Stimulated activated CD8-positive, alpha-beta memory T cell treated with anti-CD3 and anti-CD28 coated beads, Interleukin-7, amount 100 ng/mL, for 1 hour (primary cell): Measurements from ENCODE around the gene AQP12A.

Source experiments
- DNase-seq, 2 donors: peaks; one replicate each; pipeline ENCODE4 v3.0.0-alpha.2; 2020; ENCODE audit warnings: low read depth in 2 of 2

The AQP12A gene

DNA sequence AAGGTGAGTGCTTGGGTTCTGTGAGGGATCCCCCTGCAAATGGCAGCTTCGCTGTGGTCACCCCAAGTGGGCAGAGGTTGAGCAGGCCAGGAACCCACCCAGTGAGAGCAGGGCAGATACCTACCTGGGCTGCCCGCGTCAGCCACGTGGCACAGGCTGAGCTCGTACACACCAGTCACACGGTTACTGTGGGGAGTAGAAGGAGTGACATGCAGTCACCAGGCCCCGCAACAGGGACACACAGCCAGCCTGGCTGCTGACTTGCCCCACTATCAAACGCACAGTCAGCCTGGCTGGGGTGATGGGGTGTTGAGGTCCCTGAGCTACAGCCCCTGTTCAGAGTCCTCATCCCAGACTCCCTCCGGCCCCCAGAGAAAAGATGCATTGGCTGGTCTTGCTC is 32.2 kb downstream of the AQP12A start:
- DNase-seq = no peak

DNA sequence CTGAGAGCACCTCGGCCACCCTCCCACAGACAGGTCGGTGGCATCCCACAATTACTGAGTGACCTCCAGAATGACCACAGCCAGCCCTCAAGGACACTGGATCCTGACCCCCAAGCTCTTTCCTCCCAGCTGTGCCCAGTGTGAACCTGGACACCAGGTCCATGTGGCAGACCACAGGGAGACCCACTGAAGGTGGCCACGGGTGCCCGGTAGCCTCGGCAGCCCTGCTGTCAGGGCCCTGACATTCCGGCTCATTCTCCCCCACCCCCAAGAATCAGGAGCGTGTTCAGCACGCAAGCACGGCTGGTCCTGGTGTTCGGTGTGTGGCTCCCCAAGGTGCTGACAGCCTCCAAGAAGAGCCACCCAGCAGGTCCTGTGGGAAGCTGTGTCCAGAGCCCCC is 32.8 kb downstream of the AQP12A start:
- DNase-seq = no peak

DNA sequence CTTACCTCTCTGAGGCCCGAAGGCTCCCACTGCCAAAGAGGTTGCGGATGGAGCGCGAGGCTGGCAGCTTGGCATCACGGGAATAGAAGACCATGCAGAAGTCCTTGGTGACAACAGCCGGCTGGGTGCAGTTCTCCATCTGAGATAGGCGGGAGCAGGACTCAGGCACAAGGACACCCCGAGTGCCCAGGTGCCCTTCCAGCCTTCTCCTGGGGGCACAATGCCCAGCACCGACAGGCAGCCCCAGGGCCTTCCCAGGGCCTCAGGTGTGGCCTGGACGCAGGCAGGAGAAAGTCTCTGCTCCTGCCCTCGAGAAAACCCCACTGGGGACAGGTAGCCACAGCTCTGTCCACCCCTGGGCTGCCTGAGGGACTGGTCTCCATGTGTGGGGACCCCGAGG is 33.6 kb downstream of the AQP12A start:
- no peak for DNase-seq

DNA sequence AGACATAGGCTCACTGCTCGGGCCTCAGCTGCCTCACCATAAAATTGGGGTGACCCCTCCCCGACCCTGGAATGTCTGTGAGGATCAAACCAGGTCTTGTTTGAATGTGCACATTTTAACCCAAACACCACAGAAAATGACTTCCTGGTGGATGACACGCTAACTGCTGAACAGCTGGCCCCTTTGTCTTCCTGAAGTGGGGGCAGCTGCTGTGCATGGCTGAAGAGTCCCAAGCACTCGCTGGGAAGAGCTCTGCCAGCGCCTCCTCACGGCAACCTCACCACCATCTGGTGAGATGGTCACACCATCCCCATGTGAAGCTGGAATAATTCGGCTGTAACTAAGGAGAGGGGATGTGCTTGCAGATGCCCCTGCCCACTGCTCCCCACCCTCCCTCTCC is 34.0 kb downstream of the AQP12A start:
- no peak for DNase-seq

DNA sequence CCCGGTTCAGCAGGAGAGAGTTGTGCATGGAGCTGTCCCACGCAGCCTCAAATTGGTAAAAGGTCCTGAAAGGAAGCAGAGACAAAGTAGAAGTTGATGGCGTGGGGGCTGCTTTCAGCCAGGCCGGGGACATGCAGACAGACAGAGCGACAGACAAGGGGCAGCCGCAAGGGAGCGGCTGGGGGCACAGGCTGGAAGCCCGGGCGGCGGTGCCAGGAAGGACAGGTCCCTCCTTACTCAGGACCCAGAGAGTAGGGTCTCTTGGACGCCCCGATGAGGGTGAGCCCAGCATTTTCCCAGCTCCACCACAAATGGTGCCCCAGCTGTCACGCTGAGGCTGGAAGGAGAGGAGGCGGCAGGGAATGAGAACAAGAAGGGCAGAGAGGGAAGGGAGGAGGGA is 35.2 kb downstream of the AQP12A start:
- DNase-seq = no peak

DNA sequence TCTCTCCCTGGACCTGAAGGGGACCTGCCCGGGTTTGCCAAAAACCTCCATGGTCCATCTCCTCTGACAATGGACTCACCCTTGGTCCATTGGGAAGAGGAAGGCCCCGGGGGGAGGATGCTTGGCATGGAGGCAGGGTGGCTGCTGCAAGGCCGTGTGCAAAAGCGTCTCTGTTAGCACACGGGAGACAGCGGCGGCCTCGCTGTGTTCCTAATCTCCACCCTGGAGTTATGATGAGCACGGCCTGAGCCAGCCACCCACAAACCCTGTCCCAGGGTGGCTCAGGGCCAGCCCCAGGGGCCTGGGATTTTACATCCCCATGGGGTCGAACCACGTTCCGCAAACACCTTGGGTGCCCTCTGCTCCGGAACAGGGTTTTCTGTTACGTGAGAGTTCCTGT is 35.8 kb downstream of the AQP12A start:
- no peak for DNase-seq

DNA sequence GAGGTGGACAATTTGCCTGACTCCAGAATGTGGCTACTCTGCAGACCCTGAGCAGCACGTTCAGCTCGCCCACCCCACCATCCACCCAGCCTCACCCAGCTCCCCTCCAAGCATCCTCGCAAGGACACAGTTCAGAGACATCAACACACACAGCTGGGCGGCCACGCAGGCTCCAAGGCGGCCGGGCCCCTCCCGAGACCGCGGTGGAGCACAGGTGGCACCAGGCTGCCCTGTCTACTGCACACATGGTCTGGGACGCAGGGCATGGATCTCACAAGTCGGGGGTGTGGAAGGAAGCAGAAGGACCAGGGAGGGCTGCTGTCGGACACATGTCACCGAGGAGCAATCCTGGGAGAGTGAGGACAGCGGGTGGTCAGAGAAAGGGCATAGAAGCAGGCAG is 36.2 kb downstream of the AQP12A start:
- no peak for DNase-seq

DNA sequence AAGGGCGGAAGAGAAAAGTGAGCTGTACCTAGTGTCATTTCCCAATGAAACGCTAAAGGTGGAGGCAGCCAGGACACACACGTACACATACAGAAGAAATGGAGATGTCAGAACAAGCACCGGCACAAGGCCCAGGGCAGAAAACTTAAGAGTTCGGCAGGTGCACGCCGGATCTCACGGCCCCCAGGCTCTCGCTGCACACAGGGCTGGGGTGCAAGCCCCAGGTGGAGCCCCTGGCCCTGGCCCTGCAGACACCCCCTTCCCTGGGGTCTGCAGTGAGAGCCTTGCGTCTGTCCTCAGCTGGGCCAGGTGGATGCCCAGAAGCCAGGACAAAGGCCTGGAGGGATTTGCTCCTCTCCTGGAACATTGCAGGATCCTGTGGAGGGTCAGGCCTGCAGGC is 36.7 kb downstream of the AQP12A start:
- no peak for DNase-seq

DNA sequence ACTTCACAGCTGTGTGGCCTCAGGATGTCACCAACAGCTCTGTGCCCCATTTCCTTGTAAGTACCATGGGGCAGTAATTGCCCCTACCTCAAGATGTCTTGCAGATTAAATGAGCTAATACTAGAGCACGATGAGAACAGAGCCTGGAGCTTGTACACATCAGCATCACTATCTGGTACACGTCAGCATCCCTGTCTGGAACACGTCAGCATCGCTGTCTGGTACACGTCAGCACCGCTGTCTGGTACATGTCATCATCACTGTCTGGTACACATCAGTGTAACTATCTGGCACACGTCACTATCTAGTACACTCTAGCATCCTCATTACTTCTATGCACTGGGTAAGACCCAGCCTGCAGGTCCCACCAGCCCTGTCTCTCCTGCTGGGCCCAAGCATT is 37.2 kb downstream of the AQP12A start:
- no peak for DNase-seq

DNA sequence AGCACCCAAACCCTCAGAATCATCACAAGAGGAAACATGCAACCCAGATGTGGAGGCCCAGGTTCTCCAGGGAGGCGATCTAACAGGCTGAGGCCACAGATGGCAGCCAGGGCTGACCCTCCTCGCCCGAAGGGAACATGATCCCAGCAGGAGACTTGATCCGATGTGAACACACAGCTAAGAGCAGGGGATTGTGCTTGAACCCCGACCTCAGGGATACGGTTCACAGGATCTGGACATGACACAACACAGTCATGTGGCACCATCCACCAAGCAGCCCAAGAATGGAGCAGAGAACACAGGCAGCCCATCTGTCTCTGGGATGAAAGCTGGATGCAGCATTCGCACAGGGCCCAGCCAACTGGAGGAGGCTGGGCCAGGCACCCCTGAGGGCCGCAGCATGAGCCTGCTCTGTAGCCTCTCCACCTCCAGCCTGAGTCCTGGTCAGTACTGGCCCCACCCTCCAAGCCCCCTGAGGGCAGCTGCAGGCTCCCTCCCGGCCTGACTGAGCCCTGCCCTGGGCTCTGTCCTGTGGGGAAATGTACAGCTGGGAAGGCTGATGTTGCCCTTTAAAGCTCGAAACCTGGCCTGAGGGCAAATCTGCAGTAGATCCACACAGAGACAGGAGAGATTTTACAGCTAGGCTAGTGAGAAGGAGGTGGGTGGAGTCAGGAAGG is 39.0 kb downstream of the AQP12A start:
- DNase-seq = no peak

DNA sequence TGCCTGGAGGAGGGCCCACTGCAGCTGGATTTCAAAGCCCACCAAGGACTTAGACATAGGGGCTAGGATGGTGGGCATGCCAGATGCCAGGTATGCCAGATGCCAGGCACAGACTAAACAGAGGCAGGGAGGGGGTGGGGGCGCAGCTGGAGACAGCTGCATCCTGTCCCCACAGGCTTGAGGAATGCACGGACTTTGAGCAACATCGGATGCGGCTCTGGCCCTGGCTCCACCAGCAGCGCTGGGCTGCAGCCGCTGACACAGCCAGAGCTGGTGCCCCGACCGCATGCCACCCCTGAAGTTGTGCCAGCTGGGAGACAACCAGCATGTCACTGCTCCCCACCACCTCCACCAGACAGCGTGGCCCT is 39.5 kb downstream of the AQP12A start:
- DNase-seq = no peak

DNA sequence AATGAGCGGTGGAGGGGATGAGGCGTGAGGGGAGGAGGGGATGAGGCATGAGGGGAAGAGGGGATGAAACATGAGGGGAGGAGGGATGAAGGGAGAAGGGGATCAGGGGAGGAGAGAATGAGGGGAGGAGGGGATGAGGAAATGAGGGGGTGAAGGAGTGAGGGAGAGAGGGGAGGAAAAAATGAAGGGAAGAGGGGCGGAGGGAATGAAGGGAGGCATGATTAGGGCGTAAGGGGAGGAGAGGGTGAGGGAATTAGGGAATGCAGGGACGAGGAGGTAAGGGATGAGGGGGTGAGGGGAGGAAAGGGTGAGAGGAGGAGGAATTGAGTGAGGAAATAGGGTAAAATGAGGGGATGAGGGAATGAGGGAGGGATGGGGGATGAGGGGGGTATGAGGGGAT is 40.5 kb downstream of the AQP12A start:
- DNase-seq = no peak

DNA sequence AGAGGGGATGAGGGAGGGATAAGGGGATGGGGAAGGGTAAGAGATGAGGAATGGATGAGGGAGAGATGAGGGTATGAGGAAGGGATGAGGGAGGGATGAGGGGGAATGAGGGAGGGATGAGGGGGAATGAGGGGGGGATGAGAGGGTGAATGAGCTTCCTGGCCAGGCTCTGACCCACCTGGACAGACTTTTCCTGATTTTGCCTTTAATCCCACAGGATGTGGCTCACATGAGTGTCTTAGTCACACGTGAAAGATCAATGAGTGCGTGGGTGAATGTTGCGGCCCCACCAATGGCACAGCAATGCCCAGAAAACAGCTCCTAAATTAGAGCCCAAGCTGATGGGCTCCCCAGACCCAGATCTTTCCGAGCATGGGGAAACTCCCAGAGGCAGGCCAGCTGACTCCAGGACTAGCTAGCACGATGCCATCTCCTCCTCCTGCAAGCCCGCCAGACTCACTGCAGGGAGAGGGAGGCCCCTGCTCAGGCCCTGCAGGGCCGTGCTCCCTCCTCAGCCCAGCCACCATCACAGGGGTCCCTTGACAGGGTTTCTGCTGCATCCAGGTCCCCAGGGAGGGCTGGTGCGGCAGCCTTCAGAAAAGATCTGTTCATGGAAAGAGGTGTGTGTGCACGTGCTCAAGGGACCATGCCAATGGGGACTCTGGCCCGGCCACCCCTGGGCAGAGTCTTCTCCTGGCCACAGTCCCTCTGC is 41.4 kb downstream of the AQP12A start:
- no peak for DNase-seq

DNA sequence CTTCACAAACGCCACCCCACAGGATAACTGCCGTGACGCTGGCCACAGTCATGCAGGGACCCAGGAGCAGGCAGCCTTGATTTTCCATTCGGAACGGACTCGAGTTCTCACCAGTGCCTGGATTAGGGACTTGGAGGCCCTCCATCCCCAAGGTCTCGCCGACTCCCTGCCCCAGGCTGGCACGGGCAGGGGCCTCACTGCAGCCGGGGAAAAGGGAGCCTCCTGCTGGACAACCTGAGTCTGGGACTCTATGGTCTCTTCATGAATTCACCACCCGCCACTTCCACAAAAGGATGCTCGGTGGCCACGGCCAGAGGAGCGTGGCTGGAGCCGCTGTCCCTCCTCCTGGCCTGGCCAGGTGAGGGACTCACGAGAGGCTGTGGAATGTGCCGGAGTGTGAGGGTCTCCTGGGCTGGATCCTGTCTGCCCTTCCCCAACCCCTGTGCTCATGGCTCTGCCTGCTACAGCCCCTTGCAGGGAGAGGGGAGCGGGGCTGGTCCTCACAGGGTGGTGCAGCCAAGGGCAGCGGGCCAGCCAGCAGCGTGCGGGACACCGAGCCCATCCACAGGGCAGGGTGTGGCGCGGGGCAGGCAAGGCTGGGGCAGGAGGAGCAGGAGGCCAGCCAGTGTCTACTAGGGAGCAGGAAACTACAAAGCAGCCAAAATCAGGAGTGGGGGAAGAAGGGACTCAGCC is 42.3 kb downstream of the AQP12A start:
- DNase-seq = no peak

DNA sequence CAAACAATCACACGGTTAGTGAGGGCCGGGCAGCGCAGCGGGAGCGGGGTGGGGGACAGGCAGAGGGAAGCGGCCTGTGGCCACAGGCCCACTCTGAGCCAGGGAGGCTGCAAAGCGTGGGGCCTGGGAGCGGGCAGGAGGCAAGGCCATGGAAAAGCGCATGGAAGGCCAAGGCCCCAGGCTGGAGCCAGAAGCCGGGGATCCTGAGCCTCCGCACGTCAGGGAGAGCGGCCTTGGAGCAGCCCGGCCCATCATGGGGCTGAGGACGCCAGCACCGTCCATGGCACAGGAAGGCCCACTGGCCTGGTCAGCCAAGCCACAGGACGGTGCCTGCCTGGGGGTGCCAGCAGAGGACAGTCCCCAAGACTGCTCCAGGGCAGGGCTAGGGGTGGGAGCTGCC is 43.1 kb downstream of the AQP12A start:
- no peak for DNase-seq

DNA sequence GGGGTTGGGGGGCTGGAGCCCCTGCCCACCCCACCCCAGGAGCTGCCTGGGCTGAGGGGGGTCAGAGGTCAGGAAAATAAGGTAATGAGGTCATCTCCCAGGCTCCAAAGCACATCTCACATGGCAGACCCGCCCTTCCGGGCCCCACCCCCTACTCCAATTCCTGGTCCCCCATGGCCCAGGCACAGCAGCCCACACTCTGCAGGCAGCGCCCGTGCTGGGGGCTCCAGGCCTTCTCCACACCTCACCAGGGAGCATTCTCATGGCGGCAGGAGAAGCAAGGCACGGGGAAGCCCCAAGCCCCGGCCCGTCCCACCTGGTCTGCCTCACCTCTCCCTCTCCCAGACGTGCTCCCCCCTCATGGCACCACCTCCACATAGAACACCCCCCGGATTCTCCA is 43.8 kb downstream of the AQP12A start:
- no peak for DNase-seq

DNA sequence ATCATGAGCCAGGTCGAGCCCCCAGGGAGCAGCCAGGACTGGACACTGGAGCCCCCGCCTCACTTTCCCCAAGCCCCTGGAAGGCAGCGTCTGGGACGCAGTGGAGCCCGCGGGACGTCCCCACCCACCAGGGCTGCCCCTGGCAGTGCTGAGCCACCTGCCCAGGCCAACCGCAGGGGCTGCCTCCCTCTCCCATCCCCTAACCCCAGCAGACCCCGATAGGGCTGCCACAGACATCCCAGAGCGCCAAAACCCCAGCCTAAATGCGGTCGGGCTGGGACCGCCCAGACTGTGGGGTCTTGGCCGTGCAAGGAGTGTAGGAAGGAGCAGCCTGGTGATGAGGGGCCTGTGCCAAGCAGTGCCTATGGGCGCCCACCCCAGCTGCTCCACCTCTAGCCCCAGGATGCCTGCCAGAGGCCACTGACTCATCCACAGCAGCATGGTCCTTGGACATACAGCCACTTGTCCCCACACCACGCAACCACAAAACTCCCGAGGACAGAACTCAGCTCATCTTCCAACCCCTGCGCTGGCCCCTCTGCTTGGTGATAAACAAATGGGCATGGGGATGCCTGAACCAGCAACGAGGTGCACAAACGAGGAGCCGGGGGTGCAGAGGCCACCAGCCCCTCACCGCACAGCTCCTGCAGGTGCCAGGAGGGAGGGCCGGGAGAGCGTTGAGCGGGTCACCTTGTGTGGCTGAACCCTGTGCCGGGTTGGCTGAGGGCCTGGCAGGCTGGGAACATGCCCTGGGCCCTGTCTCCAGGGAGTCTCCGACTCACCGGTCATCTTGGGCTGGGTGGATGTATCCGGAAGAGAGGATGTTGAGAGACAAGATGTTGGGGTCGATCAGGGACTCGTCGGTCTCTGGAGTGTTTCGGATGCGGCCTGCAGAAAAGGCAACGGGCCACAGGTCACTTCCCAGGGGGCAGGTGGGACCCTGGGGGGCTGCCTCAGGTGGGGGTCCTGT is 44.9 kb downstream of the AQP12A start:
- DNase-seq = no peak

DNA sequence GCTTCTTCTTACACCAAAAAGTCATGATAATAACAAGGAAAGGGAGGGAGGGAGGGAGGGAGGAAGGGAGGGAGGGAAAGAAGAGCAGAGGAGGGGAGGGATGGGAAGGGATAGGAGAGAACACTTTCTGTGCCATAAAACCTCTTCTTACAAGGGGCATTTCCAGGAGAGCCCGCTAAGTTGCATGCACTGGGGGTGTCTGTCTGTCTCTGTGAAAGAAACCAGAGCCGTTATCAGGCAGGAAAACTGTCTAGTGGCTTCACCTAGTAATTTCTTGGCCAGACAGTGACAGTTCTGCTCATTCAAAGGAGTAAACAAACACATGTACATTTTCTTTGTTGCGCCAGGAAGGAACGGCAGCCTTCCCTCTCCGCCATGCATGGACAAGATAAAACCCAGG is 45.8 kb downstream of the AQP12A start:
- no peak for DNase-seq

DNA sequence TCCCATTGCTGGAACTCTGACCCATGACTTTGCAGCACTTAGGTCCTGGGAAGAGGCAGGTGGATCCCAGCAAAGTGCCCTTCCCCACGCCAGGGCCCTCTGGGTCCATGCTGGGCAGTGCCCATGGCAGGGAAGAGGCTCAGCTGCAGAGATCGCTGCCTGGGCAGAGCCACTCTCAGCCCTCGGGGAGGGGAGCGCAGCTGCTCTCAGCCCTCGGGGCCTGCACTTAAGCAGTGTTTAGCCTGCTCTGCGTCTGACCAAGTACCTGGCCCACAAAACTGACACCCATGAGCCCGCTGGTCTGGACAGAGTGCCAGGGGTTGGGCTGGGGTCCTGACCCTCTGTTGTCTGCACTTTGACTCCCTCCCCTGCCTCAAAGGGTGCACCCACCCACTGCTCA is 46.3 kb downstream of the AQP12A start:
- no peak for DNase-seq

DNA sequence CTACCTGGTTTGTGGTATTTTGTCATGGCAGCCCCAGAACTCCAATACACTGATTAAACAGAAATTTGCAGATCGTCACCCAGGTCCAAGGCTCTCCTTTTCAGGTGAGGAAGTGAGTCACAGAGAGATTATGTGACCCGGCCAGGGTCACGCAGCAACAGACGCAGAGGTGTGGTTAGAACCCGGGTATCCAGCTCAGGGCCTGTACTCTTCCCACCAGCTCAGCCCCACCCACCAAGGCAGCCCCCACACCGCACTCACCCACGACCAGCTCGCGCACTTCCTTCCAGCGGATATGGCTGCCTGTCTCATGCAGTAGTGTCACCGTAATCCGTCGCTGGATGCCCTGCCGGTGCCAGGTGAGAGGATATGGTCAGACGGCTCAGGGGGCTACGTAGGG is 48.1 kb downstream of the AQP12A start:
- DNase-seq = no peak

DNA sequence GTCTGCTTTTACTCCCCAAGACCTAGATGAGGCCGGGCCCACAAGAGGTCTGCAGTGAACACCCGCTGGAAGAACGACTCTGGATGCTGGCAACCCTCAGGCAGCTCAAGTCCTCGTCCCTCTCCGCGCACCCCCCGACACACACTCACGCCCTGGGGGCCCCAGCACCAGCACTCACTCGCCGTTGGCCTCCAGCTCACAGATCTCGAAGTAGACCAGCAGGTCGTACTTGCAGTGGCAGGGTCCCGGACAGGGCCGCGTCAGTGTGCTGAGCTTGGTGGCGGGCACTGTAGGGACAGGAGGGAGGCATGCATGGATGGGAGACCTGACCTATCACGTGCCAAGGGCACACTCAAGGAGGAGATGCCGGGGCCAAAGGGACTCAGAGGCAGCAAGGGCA is 49.4 kb downstream of the AQP12A start:
- DNase-seq = no peak

DNA sequence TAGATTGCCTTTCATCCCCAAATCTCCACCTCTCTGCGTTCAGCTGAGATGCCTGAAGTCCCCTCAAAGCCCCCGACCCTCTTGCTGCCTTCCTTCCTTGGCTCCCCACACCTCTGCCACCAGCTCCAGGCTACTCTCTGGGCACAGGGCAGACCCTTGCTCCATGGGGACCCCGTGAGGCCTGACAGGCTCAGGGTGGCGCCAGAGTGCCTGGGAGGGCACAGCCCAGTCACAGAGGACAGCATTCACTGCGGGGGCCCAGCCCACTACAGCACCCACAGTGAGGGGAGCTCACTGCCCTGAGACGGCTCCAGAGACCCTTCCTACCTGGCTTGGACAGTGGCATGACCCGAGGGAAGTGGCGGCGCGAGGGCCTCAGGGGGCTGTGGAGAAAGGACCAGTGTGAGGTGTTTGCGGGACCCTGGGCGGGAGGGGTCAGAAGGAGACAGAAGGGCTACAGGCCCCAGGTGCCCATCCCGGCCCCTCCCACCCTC is 51.0 kb downstream of the AQP12A start:
- DNase-seq = no peak
